GM18526 (cell line): ENCODE data around the gene CALR3.

Source experiments
- POLR2A ChIP-seq: IDR thresholded peaks from 3 replicates; pipeline ENCODE4 v1.6.1; 2011; ENCODE audit not compliant: insufficient read length; ENCODE audit errors: extremely low read depth

CALR3 gene, protein sequence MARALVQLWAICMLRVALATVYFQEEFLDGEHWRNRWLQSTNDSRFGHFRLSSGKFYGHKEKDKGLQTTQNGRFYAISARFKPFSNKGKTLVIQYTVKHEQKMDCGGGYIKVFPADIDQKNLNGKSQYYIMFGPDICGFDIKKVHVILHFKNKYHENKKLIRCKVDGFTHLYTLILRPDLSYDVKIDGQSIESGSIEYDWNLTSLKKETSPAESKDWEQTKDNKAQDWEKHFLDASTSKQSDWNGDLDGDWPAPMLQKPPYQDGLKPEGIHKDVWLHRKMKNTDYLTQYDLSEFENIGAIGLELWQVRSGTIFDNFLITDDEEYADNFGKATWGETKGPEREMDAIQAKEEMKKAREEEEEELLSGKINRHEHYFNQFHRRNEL

DNA sequence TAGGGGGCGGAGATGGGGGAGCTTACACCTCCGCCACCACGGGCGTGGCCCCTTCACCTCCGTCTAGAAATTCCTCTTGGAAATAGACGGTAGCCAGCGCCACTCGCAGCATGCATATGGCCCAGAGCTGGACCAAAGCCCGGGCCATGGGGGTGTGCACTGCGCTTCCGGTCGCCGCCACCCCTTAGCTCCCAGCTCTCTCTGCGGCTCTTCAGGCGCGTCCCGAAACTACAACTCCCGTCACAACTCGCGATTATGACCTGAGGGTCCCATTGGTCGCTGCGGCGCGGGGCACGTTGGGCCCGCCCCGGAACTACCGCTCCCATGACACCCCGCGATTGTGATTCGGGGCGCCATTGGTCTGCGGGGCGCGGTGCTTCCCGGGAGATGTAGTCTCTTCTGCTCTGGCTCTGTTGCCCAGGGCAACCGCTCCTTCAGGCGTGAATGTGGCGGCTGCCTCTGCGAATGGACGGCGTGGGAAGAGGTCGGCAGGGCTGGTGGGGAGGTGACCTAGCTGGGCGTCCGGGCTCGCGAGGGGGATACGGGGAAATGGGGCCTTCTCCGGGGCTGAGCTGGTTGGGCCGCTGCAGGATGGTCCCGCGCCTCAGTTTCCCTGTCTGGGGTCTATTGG lies at the start of gene CALR3, which contains the start of gene C19orf44:
CALR3 (minus strand) TSS at position 186 of the 631 bp plus-strand sequence; CDS start at position 148, 38 bp downstream.
C19orf44 (plus strand) TSS at position 413 of the 631 bp plus-strand sequence. CDS start 4,399 bp downstream, outside the sequence.
- peak; percentile 84 for TF ChIP-seq POLR2A

DNA sequence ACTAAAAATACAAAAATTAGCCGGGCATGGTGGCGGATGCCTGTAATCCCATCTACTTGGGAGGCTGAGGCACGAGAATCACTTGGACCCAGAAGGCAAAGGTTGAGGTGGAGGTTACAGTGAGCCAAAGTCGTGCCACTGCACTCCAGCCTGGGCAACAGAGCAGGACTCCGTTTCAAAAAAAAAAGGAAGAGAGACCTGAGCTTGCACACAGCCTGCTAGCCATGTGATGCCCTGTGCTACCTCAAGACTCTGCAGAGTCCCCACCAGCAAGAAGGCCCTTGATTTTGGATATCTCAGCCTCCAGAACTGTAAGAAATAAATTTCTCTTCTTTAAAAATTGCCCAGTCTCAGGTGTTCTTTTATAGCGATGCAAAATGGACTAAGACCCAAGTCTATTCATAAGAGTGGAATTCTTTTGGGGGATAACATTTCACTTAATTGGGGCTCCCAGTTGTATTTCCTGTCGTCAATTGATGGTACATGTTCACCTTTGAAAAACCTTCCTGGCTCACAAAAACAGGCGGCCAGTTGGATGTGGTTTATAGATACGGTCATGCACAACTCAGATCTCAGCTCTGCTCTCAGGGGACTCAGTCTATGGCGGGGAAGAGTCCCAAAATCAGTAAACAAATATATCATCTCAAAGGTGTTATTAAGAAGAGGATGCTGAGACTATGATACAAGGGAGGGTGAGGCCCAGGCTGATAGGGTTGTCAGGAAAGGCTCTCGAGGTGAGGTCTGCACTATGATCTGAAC lies 48.7 kb upstream of the CALR3 start:
- no peak for TF ChIP-seq POLR2A

DNA sequence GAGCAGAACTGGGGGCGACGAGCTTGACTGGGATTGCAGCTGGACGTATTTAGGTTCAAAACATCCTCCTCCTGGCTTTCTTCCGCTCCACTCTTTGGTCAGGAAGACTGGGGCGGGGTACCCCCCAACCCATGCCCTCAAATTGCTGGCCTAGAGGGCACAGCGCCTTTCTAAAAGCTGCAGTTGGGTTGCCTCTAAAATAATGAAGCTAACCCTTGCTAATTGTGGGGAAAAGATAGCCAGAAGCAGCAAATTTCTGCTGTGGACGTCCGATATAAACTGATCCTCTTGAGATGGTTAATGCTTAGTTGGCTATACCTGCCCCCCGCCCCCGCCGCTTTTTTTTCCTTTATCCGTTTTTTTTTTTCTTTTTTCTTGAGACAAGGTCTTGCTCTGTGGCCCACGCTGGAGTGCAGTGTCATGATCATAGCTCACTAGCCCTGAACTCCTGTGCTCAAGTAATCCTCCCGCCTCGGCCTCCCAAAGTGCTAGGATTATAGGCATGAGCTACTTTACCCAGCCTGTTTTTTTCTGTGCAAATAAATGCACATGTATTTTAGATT lies 47.0 kb upstream of the CALR3 start:
- TF ChIP-seq POLR2A = no peak

DNA sequence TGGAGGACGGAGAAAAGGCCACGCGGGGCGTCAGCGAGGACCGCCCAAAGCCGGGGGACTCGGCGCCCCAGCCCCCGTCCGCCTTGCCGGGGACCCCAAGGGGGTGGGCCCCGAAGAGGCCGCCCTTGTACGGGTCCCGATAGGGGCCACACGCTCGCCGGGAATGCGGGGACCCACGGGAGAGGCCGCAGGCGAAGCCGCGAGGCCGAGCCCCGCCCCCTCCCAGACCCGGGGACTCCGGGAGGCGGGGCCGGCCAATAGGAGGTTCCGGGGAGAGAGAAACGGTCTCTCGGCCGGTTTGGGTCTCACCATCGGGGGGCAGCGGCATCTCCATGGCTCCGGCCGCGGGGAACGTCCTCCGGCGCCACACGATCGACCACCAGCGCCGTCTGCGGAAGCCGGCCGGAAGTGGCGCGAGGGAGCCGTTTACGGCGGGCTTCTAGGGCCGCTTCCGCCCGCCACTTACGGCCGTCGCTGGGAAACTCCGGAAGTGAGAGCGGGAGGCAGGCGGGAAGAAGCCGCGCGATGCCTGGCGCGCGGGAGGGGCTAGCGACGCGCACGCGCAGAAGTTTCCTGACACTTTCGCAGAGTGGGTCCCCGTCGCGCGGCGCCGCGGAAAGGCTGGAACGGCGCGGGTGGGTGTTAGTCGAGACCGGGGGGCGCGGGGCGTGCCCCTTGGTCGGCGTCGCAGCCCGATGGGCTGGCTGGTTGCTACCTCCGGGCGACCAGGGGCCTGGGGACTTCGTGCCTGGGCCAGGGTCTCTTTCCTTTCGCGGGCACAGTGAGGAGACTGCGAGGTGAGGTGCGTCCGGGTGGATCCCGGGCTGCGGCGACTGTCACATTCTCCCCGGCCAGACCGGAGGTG lies 46.3 kb upstream of the CALR3 start, which contains the start of gene CHERP:
CHERP (minus strand) TSS at position 393 of the 865 bp plus-strand sequence; CDS start at position 334, 59 bp downstream.
- peak; percentile 89 for TF ChIP-seq POLR2A

DNA sequence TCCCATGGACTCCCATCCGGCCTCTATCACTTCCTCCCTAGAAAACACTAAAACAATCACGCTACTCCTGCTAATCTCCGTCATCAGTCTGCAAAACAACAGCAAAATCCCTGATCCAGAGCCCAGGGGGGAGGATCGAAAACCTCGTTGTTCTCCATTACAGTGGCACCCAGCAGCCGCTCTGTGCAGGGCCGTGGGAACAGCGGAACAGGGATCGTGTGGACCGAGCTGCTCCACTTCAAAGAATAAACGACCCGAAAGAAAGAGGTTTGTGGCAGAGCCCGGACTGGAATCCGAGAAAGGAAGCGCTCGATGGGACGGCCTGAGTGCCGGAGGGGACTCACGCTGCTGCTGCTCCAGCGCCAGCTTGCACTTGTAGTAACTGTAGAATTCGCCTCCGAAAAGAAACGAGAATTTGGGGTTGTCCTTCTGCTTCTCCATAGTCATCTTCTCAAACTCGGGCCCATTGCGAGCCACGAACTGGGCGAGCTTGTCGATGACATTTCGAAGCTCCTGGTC lies 45.6 kb upstream of the CALR3 start:
- no peak for TF ChIP-seq POLR2A

DNA sequence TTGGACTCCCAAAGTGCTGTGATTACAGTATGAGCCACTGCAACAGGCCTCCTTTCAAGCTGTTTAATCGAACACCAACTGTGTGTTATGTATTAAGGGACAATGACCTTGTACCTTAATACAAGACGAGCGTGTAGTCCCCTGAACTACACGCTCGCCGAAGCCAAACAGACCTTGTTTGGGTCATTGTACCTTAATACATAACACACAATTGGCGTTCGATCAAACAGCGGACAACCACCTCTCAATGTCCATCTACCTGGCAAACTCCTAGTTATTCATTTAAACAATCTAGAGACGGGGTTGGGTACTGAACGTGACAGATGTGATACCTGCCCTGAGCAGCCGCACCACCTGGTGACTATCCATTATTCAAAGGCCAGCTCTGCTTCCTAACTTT lies 45.0 kb upstream of the CALR3 start:
- TF ChIP-seq POLR2A = no peak

DNA sequence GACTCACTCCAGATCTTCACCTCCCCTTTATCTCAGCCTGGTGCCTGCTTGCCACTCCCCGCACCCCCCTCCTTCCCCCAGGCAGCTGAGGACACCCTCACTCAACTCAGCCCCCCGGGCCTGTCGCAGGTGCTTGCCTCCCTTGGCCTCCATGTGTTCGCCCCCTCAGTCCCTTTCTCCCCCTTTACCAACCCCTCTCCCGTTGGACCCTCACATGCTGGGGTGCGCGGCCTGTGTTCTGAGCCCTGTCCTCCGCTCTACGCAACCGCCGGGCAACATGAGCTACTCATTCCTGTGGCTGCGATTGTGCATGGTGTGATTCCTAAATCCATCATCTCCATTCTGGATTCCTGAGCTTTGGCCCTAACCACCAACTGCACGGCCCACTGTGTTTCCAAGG lies 41.1 kb upstream of the CALR3 start:
- TF ChIP-seq POLR2A = no peak

DNA sequence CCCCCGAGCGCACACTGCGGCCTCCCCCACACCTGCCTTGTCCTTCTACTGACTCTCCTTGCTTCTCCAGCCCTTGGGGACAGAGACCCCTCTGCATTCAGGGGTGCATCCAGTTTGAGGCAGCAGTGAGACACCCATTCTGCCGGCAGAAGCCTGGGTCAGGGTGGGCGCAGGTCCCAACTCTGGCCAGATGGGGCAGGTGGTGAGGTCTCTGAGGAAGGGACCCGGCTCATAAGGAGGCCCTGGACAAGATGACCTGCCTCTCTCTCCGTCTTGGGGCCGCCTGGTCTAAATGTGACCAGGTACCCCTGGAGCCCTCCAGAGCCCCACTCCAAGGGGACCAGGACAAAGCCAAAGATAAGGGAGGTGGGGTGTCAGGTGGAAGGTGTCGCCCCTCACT lies 40.2 kb upstream of the CALR3 start:
- TF ChIP-seq POLR2A = no peak

DNA sequence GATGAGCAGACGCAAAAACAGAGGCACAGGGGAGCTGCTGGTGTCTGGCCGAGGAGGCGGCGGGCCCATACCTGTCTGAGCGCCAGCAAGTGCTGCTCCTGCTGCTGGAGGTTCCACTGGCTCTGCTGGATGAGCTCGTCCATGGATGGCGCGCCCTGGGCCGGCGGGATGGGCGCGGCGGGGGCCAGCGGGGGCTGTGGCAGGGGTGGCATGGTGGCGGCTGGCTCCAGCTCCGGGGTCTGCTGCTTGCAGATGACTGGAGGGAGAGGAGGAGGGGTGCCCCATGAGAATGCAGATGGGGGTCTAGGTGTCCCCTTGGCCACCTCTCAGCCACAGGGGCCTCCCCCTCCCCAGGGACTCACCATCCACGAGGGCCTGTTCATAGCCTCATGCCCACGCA lies 39.4 kb upstream of the CALR3 start:
- TF ChIP-seq POLR2A = no peak

DNA sequence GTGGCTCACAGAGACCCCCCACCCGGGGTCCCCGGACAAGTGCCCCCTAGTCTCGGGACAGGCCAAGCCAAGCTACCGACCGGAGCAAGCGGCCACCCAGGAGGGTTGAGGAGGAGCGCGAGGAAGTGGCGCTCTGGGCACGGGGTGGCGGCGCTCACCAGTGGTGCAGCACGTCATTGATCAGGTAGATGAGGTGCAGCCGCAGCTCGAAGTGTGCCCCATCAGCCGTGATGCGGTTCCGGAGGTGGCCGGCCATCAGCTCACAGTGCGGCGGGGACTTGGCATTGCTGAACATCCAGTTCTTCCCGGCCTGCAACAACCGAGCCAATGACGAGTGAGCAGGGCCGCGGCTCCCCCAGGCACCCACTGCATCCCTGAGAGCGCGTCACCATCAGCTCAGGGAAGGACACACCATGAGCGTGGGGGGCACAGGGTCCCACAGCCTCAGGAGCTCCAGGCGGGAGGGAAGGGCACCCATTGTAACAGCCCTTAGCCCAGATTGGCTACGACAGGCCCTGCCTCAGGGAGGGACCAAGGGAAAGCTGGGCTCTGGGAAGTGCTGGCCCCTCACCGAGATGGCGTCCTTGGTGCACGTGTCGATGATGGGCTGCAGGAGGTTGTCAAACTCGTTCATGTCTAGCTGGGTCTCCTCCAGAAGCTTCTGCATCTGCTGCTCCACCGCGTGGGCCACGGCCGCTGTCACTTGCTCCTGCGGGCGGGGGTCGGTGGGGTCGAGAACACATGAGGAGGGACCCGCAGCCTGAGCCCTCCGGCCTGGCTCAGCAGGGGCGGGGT lies 36.7 kb upstream of the CALR3 start:
- TF ChIP-seq POLR2A = no peak

DNA sequence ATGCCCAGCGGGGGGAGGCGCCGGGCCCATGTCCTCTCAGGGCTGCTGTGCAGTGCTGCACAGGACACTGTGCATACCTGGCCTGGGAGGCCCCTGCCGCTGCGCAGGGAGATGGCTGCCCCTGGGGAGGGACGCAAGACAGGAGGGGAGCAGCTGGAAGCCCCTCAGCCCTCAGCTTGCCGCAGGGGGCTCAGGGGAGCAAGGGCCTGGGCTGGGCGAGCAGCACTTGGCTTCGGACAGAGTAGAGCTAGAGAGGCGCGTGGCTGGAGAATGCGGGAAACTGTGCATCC lies 35.4 kb upstream of the CALR3 start:
- TF ChIP-seq POLR2A = no peak

DNA sequence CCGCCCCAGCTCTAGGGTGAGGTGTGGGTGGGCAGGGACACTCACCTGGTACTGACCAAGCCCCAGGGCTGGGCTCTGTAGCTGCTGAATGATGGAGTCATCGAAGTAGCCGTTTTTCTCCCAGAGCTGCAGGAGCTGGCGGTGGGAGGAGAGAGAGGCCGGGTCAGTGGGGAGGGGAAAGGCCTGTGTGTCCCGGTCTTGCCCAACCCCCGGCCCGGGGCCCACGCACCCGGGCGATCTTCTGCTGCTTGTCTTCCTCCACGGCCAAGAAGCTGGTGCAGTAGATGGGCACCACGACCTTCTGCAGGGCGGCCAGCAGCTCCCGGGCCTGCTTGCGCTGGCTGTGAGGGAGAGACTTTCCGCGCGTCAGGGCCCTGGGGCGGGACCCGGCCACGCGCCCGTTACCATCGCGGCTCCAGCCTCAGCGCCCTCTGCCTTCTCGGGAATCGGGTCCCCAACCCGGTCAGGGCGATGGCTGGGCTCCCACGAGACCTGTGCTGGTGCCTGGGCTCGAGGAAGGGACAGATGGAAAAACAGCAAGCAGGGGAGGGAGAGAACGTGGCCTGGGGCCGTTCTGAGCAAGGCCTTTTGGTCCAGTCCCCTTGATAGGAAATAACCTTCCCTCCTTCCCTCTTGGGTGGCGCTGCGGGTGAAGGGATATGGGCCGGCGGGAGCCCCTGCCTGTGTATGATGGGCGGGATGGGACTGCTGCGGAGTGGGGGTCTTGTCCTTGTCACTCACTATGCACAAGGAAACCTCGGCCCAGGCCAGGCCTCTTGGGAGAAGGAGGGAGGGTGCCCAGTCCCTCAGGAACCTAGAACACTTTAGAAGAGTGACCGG lies 34.8 kb upstream of the CALR3 start:
- TF ChIP-seq POLR2A = no peak
